HEK293 (cell line): Measurements from ENCODE around the gene NELFB.

Experiments used
- CTCF ChIA-PET: fragments of 350-600 bp; formaldehyde crosslinking; extraction: SDS; loops from one replicate; lab custom pipeline; 2021; ENCODE audit warnings: antibody characterized with exemption; lab: Yijun Ruan, JAX
- POLR2A ChIA-PET: fragments of 300-600 bp; formaldehyde crosslinking; extraction: SDS; loops from one replicate; lab custom pipeline; 2020; ENCODE audit warnings: antibody characterized with exemption, inconsistent platforms; lab: Yijun Ruan, JAX
- H3K27ac ChIP-seq: fragments of 200-500 bp; sonication (Bioruptor generic); 2 replicates; pipeline ENCODE4 v1.5.1; 2014; ENCODE audit warnings: low read depth, low read length, control low read depth, inconsistent platforms; ENCODE audit errors: extremely low read depth
- H3K36me3 ChIP-seq, 2 experiments: fragments of 200-500 bp in 1 of 2; sonication (Bioruptor generic) in 1 of 2; 1 replicate in 1 of 2; 2 replicates in 1 of 2; pipeline ENCODE4 v1.5.1; 2014 to 2017; ENCODE audit warnings: inconsistent platforms in 2 of 2, low read length in 2 of 2; ENCODE audit not compliant: control insufficient read depth in 2 of 2, insufficient read depth in 1 of 2
- H3K4me1 ChIP-seq: fragments of 200-500 bp; sonication (Bioruptor generic); 2 replicates; pipeline ENCODE4 v1.5.1; 2014; ENCODE audit warnings: mild to moderate bottlenecking, low read length, inconsistent platforms; ENCODE audit not compliant: control insufficient read depth, insufficient read depth
- H3K4me3 ChIP-seq: 2 replicates; pipeline ENCODE4 v1.5.1; 2011; ENCODE audit warnings: low read depth, mild to moderate bottlenecking, control low read depth, low read length, moderate library complexity
- H3K9me3 ChIP-seq: fragments of 200-500 bp; sonication (Bioruptor generic); 2 replicates; pipeline ENCODE4 v1.5.1; 2014; ENCODE audit warnings: low read depth, low read length, inconsistent platforms; ENCODE audit not compliant: control insufficient read depth, insufficient read depth
- EGR2 ChIP-seq: fragments of 450-650 bp; formaldehyde crosslinking; IDR thresholded peaks from 2 replicates; pipeline ENCODE4 v1.5.1; 2016; ENCODE audit warnings: low read depth, missing biosample characterization, missing genetic modification characterization
- HIC1 ChIP-seq: fragments of 450-650 bp; formaldehyde crosslinking; IDR thresholded peaks from 2 replicates; pipeline ENCODE4 v1.5.1; 2016; ENCODE audit warnings: missing biosample characterization, missing genetic modification characterization
- PRDM4 ChIP-seq: fragments of 450-650 bp; formaldehyde crosslinking; IDR thresholded peaks from 2 replicates; pipeline ENCODE4 v1.5.1; 2017; ENCODE audit warnings: missing biosample characterization, missing genetic modification characterization
- SCRT2 ChIP-seq: fragments of 450-650 bp; formaldehyde crosslinking; IDR thresholded peaks from 2 replicates; pipeline ENCODE4 v1.5.1; 2016; ENCODE audit warnings: missing biosample characterization, missing genetic modification characterization
- SP3 ChIP-seq: fragments of 450-650 bp; formaldehyde crosslinking; IDR thresholded peaks from 2 replicates; pipeline ENCODE4 v1.5.1; 2016; ENCODE audit warnings: missing biosample characterization, missing genetic modification characterization
- TSHZ1 ChIP-seq: fragments of 450-650 bp; formaldehyde crosslinking; IDR thresholded peaks from 2 replicates; pipeline ENCODE4 v1.5.1; 2016; ENCODE audit warnings: missing biosample characterization, missing genetic modification characterization, borderline replicate concordance
- ZNF391 ChIP-seq: fragments of 450-650 bp; formaldehyde crosslinking; IDR thresholded peaks from 2 replicates; pipeline ENCODE4 v1.5.1; 2016; ENCODE audit warnings: low read depth, missing biosample characterization, missing genetic modification characterization, borderline replicate concordance
- ZNF654 ChIP-seq: fragments of 450-650 bp; formaldehyde crosslinking; IDR thresholded peaks from 2 replicates; pipeline ENCODE4 v1.5.1; 2016; ENCODE audit warnings: low read depth, missing biosample characterization, missing genetic modification characterization
- ZSCAN4 ChIP-seq: fragments of 450-650 bp; formaldehyde crosslinking; IDR thresholded peaks from 2 replicates; pipeline ENCODE4 v1.5.1; 2017; ENCODE audit warnings: missing biosample characterization, missing genetic modification characterization

Gene NELFB

GRCh38 chr9:137214620-137215019 lies 40.5 kb upstream of the NELFB start (continued):
- TF ChIP-seq ZNF391 (tag by site-specific recombination) (no peak), ZNF654 (tag by site-specific recombination) (no peak), TSHZ1 (tag by site-specific recombination) (no peak), HIC1 (tag by site-specific recombination) (no peak), SP3 (no peak), EGR2 (tag by site-specific recombination) (peak; percentile 83), PRDM4 (tag by site-specific recombination) (no peak)

- CTCF ChIA-PET, result interaction anchor here (1.4 kb wide), 1 partner anchor 9 kb away, joined by 3 read pairs; no protein-coding TSS in a partner anchor
- Histone ChIP-seq H3K4me1 (no peaks in the 10 kb centered on the region), H3K4me3 (no peak overlapping the region), H3K36me3 (peaks cover 0 to 84% of the 10 kb centered on the region in 2 experiments; a peak in 2 of 3 replicates), H3K27ac (no peak overlapping the region), H3K9me3 (no peaks in the 10 kb centered on the region)
- TF ChIP-seq SCRT2 (tag by site-specific recombination) (peak; percentile 2; the same call in 1 of the 2 replicates), ZSCAN4 (tag by site-specific recombination) (no peak)
- POLR2A ChIA-PET, result interaction anchor here (0.6 to 17.2 kb wide), 4 partner anchors 7 to 64 kb away, joined by 4 to 304 read pairs (median 157); partner anchors contain the start of genes CYSRT1, NDOR1, RNF208 and RNF224
Measured at GRCh38 chr9:137215196-137215986, 39.7 kb upstream of the NELFB start.
